Stimulated activated CD4-positive, alpha-beta T cell treated with anti-CD3 and anti-CD28 coated beads, Interleukin-1b, Interleukin-23, amount 100 ng/mL, for 4 hours (primary cell): ENCODE measurements around the gene MAD1L1.

Experiments used
- DNase-seq, 2 donors: peaks; one replicate each; pipeline ENCODE4 v3.0.0-alpha.2; 2020; ENCODE audit warnings: low read depth in 2 of 2

Gene MAD1L1

GRCh38 chr7:1943933-1944618, 288.7 kb downstream of the MAD1L1 start:
- no peak for DNase-seq

- no peak for DNase-seq
Measured at GRCh38 chr7:1943326-1943725, 289.4 kb downstream of the MAD1L1 start.

GRCh38 chr7:1942941-1943289, 289.8 kb downstream of the MAD1L1 start:
- no peak for DNase-seq

GRCh38 chr7:1942243-1942940, 290.4 kb downstream of the MAD1L1 start:
- DNase-seq = no peak

- DNase-seq = no peak
Measured at GRCh38 chr7:1941464-1942242, 291.1 kb downstream of the MAD1L1 start.

- no peak for DNase-seq
Measured at GRCh38 chr7:1940863-1941262, 291.9 kb downstream of the MAD1L1 start.

GRCh38 chr7:1940402-1940786, 292.4 kb downstream of the MAD1L1 start:
- peak; percentile 69 to 78 for DNase-seq

- peak in 1 of 2 donors; percentile 18 for DNase-seq
Measured at GRCh38 chr7:1939434-1940401, 293.0 kb downstream of the MAD1L1 start.

- no peak for DNase-seq
Measured at GRCh38 chr7:1938788-1939433, 293.8 kb downstream of the MAD1L1 start.

GRCh38 chr7:1937252-1937605, 295.5 kb downstream of the MAD1L1 start:
- no peak for DNase-seq

GRCh38 chr7:1936531-1937251, 296.1 kb downstream of the MAD1L1 start:
- no peak for DNase-seq

GRCh38 chr7:1936006-1936310, 296.8 kb downstream of the MAD1L1 start:
- no peak for DNase-seq

GRCh38 chr7:1935176-1936005, 297.4 kb downstream of the MAD1L1 start:
- no peak for DNase-seq

GRCh38 chr7:1934756-1935155, 298.0 kb downstream of the MAD1L1 start:
- no peak for DNase-seq

- DNase-seq = no peak
Measured at GRCh38 chr7:1934017-1934416, 298.7 kb downstream of the MAD1L1 start.

GRCh38 chr7:1933066-1933750, 299.5 kb downstream of the MAD1L1 start:
- DNase-seq = no peak

- no peak for DNase-seq
Measured at GRCh38 chr7:1931951-1932270, 300.8 kb downstream of the MAD1L1 start.

GRCh38 chr7:1931256-1931950, 301.3 kb downstream of the MAD1L1 start:
- no peak for DNase-seq
